K562 (cell line): ENCODE data around the gene PLEKHH2. TPM values are rescaled to one million over a fixed set of nuclear protein-coding genes. Genes with fewer than 3 reads are reported as not detected.

ENCODE experiments used
- ATAC-seq: fragments of 200-7000 bp; cut with Tn5 transposase; 3 replicates; pipeline ENCODE4 v1.9.1; 2020; ENCODE audit warnings: moderate library complexity
- BruUV-seq: library from RNA; stranded (reverse); fragments of 400-500 nt; replicated peaks from 2 replicates; lab custom pipeline; 2021; lab: Mats Ljungman, UMichigan
- CTCF ChIA-PET: fragments of 300-600 bp; formaldehyde crosslinking; extraction: SDS; loops from one replicate; lab custom pipeline; 2021; ENCODE audit warnings: low intra/inter-chr PET ratio; lab: Yijun Ruan, JAX
- POLR2A ChIA-PET: fragments of 300-600, 350-650 bp; sonication (Branson Sonifier 250); formaldehyde crosslinking; extraction: SDS; loops from one replicate; lab custom pipeline; 2021; ENCODE audit warnings: antibody characterized with exemption, inconsistent platforms; lab: Yijun Ruan, JAX
- DNase-seq, 4 experiments: peaks; one replicate each; pipeline versions ENCODE4 v3.0.0 to v3.0.0-alpha.2; 2011 to 2018; ENCODE audit warnings: low spot score in 3 of 4, mixed read lengths in 3 of 4; ENCODE audit errors: extremely low read depth in 1 of 4
- FAIRE-seq: peaks from 2 replicates; lab custom pipeline; 2011; peaks lifted over from hg19 to GRCh38; lab: Jason Lieb, UNC
- H2AFZ ChIP-seq: 2 replicates; pipeline ENCODE4 v1.6.0; 2011; ENCODE audit warnings: low read depth, low read length, control low read depth, inconsistent platforms
- H3K27ac ChIP-seq: fragments of 200-600 bp; 3 replicates; pipeline ENCODE4 v1.8.0; 2011; ENCODE audit warnings: low read depth, mild to moderate bottlenecking, control low read depth, inconsistent platforms, low read length, moderate library complexity, mixed read lengths; ENCODE audit errors: extremely low read depth
- H3K27me3 ChIP-seq, 2 experiments: fragments of 300-600 bp in 1 of 2; 2 replicates in 1 of 2; 3 replicates in 1 of 2; pipeline versions ENCODE4 v1.6.0 to v1.8.0; 2011; ENCODE audit warnings: inconsistent platforms in 2 of 2, low read length in 2 of 2, mild to moderate bottlenecking in 1 of 2, mixed read lengths in 1 of 2, moderate library complexity in 1 of 2; ENCODE audit not compliant: control insufficient read depth in 2 of 2, insufficient read depth in 2 of 2
- H3K36me3 ChIP-seq: fragments of 300-600 bp; 3 replicates; pipeline ENCODE4 v1.8.0; 2011; ENCODE audit warnings: mild to moderate bottlenecking, low read length, inconsistent platforms; ENCODE audit not compliant: control insufficient read depth, insufficient read depth
- H3K4me1 ChIP-seq, 2 experiments: fragments of 200-600 bp in 1 of 2; replicated peaks in 1 of 2; 2 replicates in 1 of 2; 3 replicates in 1 of 2; pipeline versions ENCODE4 v1.5.1 to v1.8.0; 2011; ENCODE audit warnings: inconsistent platforms in 2 of 2, low read length in 2 of 2, mild to moderate bottlenecking in 1 of 2, mixed read lengths in 1 of 2, moderate library complexity in 1 of 2; ENCODE audit not compliant: control insufficient read depth in 2 of 2, insufficient read depth in 2 of 2
- H3K4me2 ChIP-seq: 2 replicates; pipeline ENCODE4 v1.6.1; 2011; ENCODE audit warnings: low read length, control low read depth, inconsistent platforms, mixed read lengths; ENCODE audit not compliant: insufficient read depth
- H3K4me3 ChIP-seq: fragments of 200-600 bp; sonication (generic), shearing (Covaris generic); 2 replicates; pipeline ENCODE4 v1.5.1; 2016; ENCODE audit warnings: control low read depth, inconsistent platforms
- H3K79me2 ChIP-seq: fragments of 200-600 bp; 3 replicates; pipeline ENCODE4 v1.8.0; 2011; ENCODE audit warnings: low read length, inconsistent platforms; ENCODE audit not compliant: control insufficient read depth, insufficient read depth
- H3K9ac ChIP-seq, 2 experiments: 2 replicates each; pipeline versions ENCODE4 v1.6.0 to v1.6.1; 2011; ENCODE audit warnings: low read depth in 2 of 2, low read length in 2 of 2, control low read depth in 1 of 2, inconsistent platforms in 1 of 2, mild to moderate bottlenecking in 1 of 2, mixed read lengths in 1 of 2; ENCODE audit not compliant: insufficient read depth in 1 of 2
- H3K9me1 ChIP-seq: one replicate; pipeline ENCODE4 v1.6.0; 2011; ENCODE audit warnings: inconsistent platforms, mild to moderate bottlenecking, low read length, moderate library complexity; ENCODE audit not compliant: control insufficient read depth, insufficient read depth
- H3K9me3 ChIP-seq: replicated peaks from 2 replicates; pipeline ENCODE4 v1.5.1; 2011; ENCODE audit warnings: low read depth, low read length, inconsistent platforms; ENCODE audit not compliant: control insufficient read depth, insufficient read depth
- H4K20me1 ChIP-seq: replicated peaks from 2 replicates; pipeline ENCODE4 v1.6.1; 2011; ENCODE audit warnings: low read length, inconsistent platforms, mixed read lengths; ENCODE audit not compliant: control insufficient read depth, insufficient read depth
- CBFA2T3 ChIP-seq: fragments of 450-650 bp; IDR thresholded peaks from 2 replicates; pipeline ENCODE4 v1.6.1; 2017
- CBX3 ChIP-seq, 2 experiments: IDR thresholded peaks; 1 replicate in 1 of 2; 2 replicates in 1 of 2; pipeline ENCODE4 v1.6.1; 2012; ENCODE audit warnings: inconsistent platforms in 2 of 2, low read length in 2 of 2, borderline replicate concordance in 1 of 2, control low read depth in 1 of 2
- CXXC5 ChIP-seq: fragments of 250-450 bp; sonication (Bioruptor Pico); IDR thresholded peaks from 2 replicates; pipeline ENCODE4 v1.8.0; 2022; ENCODE audit warnings: inconsistent platforms, mild to moderate bottlenecking, moderate library complexity
- DPF2 ChIP-seq: fragments of 450-650 bp; IDR thresholded peaks from 2 replicates; pipeline ENCODE4 v1.6.1; 2016
- FOSL1 ChIP-seq: fragments of 200-800 bp; sonication (Bioruptor generic); conservative IDR thresholded peaks from 2 replicates; pipeline ENCODE4 v1.6.1; 2016; ENCODE audit warnings: missing genetic modification characterization, missing compliant biosample characterization
- FOXP1 ChIP-seq: sonication (generic); formaldehyde crosslinking; IDR thresholded peaks from 2 replicates; pipeline ENCODE4 v1.8.0; 2022; ENCODE audit warnings: mild to moderate bottlenecking, missing genetic modification reagents
- GABPB2 ChIP-seq: fragments of 250-450 bp; sonication (Bioruptor Pico); conservative IDR thresholded peaks from 2 replicates; pipeline ENCODE4 v1.5.1; 2021; ENCODE audit warnings: mild to moderate bottlenecking
- GATAD2B ChIP-seq: fragments of 450-650 bp; IDR thresholded peaks from 2 replicates; pipeline ENCODE4 v1.6.1; 2017; ENCODE audit warnings: mild to moderate bottlenecking, borderline replicate concordance
- HIVEP1 ChIP-seq: fragments of 250-450 bp; sonication (Bioruptor Pico); IDR thresholded peaks from 2 replicates; pipeline ENCODE4 v1.4.0; 2020; ENCODE audit warnings: mild to moderate bottlenecking
- HMGN3 ChIP-seq: IDR thresholded peaks from 2 replicates; pipeline ENCODE4 v1.6.1; 2011; ENCODE audit warnings: borderline replicate concordance, low read depth, mild to moderate bottlenecking, mixed read lengths, low read length; ENCODE audit not compliant: insufficient read length; ENCODE audit errors: extremely low read depth
- HNRNPH1 ChIP-seq: fragments of 200-400 bp; formaldehyde crosslinking; optimal IDR thresholded peaks from 2 replicates; pipeline ENCODE3; 2017; ENCODE audit warnings: low read depth, mild to moderate bottlenecking, low read length, moderate library complexity
- MAZ ChIP-seq, 2 experiments: fragments of 450-650 bp in 1 of 2; sonication (generic) in 1 of 2; formaldehyde crosslinking; IDR thresholded peaks in 1 of 2; conservative IDR thresholded peaks in 1 of 2; 2 replicates each; pipeline versions ENCODE4 v1.4.0 to v1.5.0; 2020; ENCODE audit warnings: mild to moderate bottlenecking in 1 of 2, missing genetic modification reagents in 1 of 2
- NR3C1 ChIP-seq: sonication (generic); formaldehyde crosslinking; IDR thresholded peaks from 2 replicates; pipeline ENCODE4 v1.8.1; 2022; ENCODE audit warnings: missing genetic modification reagents
- PBX2 ChIP-seq, 2 experiments: IDR thresholded peaks in 1 of 2; conservative IDR thresholded peaks in 1 of 2; 2 replicates each; pipeline ENCODE4 v1.6.1; 2016; ENCODE audit warnings: low read depth in 2 of 2, mild to moderate bottlenecking in 1 of 2, missing compliant biosample characterization in 1 of 2, missing genetic modification characterization in 1 of 2, moderate library complexity in 1 of 2
- PHB ChIP-seq: fragments of 250-450 bp; sonication (Bioruptor Pico); IDR thresholded peaks from 2 replicates; pipeline ENCODE4 v1.5.0; 2021
- PML ChIP-seq: IDR thresholded peaks from 2 replicates; pipeline ENCODE4 v1.6.1; 2012; ENCODE audit warnings: low read length, inconsistent platforms
- POLR2AphosphoS5 ChIP-seq: IDR thresholded peaks from 2 replicates; pipeline ENCODE4 v1.6.1; 2011; ENCODE audit warnings: mild to moderate bottlenecking, low read depth, low read length, moderate library complexity; ENCODE audit not compliant: control insufficient read depth, insufficient read depth
- POLR3G ChIP-seq: IDR thresholded peaks from 2 replicates; pipeline ENCODE4 v1.6.1; 2011; ENCODE audit not compliant: insufficient read length, insufficient replicate concordance; ENCODE audit errors: extremely low read depth
- RAD51 ChIP-seq: fragments of 450-650 bp; IDR thresholded peaks from 2 replicates; pipeline ENCODE4 v1.7.1; 2016; ENCODE audit warnings: low read depth, mild to moderate bottlenecking, borderline replicate concordance
- THRAP3 ChIP-seq: fragments of 450-650 bp; IDR thresholded peaks from 2 replicates; pipeline ENCODE4 v1.6.1; 2016; ENCODE audit warnings: mild to moderate bottlenecking, inconsistent platforms, borderline replicate concordance
- U2AF1 ChIP-seq: fragments of 200-400 bp; formaldehyde crosslinking; optimal IDR thresholded peaks from 2 replicates; pipeline ENCODE3; 2017; ENCODE audit warnings: mild to moderate bottlenecking, low read depth, low read length, moderate library complexity
- ZBTB7A ChIP-seq: IDR thresholded peaks from 2 replicates; pipeline ENCODE4 v1.6.1; 2011; ENCODE audit warnings: low read depth, mild to moderate bottlenecking, low read length, moderate library complexity, borderline replicate concordance; ENCODE audit not compliant: control insufficient read depth
- ZNF316 ChIP-seq: fragments of 450-650 bp; IDR thresholded peaks from 2 replicates; pipeline ENCODE4 v1.6.1; 2016
- WGBS: fragments of 100-300 bp; shearing (Covaris generic); methylation state at CpG from one replicate; pipeline ENCODE4 v1.1.6; 2016; ENCODE audit warnings: low coverage, mixed read lengths; ENCODE audit not compliant: insufficient coverage; ENCODE audit errors: missing lambda C conversion rate; 5-methylcytosine and 5-hydroxymethylcytosine counted together
- in situ Hi-C: fragments of 300-500 bp; cut with MboI; formaldehyde crosslinking; loops from 4 replicates; pipeline ENCODE4 v1.15.0; 2018; ENCODE audit warnings: inconsistent platforms, mixed read lengths
- intact Hi-C: fragments of 100-400 bp; cut with micrococcal nuclease; formaldehyde crosslinking; loops from 2 replicates; pipeline ENCODE4 v1.14.2; 2022
- polyA plus RNA-seq, 8 experiments: library from polyadenylated mRNA; depleted of rRNA in 4 of 8; stranded (reverse) in 5 of 8; unstranded in 3 of 8; fragments of >200 nt; fragmentation: Nextera tagmentation in 2 of 8; fragmentation: Illumina TruSeq in 1 of 8; extraction: Ambion mirVana in 2 of 8; extraction: Trizol in 1 of 8; gene quantifications; 2 replicates each; pipeline versions ENCODE4 v1.2.1 to v1.2.3, GENCODE V29; 2011 to 2014; ENCODE audit warnings: inconsistent platforms in 1 of 8, missing spikeins in 1 of 8
- total RNA-seq, 7 experiments: library from RNA; depleted of rRNA in 6 of 7; stranded (reverse); fragments of >200 nt in 6 of 7; fragmentation: Illumina TruSeq in 2 of 7; extraction: Trizol in 2 of 7; gene quantifications; 2 replicates each; pipeline versions ENCODE4 v1.2.1 to v1.2.3, GENCODE V29; 2011 to 2021; ENCODE audit warnings: low replicate concordance in 1 of 7

Gene PLEKHH2
- total and polyA plus RNA-seq, 9 of the 15 experiments (the other 6 are each of a cell fraction or from before 2014, with no cell fraction given) = 0.77 to 13.5 (median 2.7) TPM

- POLR2A ChIA-PET = interaction anchor here (1.4 kb wide), 1 partner anchor 10 kb away, joined by 4 read pairs; no protein-coding TSS in a partner anchor
- WGBS = 8% methylated on average over 2 of the region's 2 CpGs
- H3K79me2 ChIP-seq = no peaks in the 10 kb centered on the region
- no peak for FAIRE-seq
- DNase-seq = no peak
- no peak overlapping the region for H3K9ac ChIP-seq
- intact Hi-C loops (no loop called here), in situ Hi-C loops (no loop called here)
- no peak overlapping the region for H3K27ac ChIP-seq
- H4K20me1 ChIP-seq = no peaks in the 10 kb centered on the region
- no peak overlapping the region for H3K4me2 ChIP-seq
- H3K9me3 ChIP-seq = no peaks in the 10 kb centered on the region
- BruUV-seq = no TSS peak
- H3K27me3 ChIP-seq = no peaks in the 10 kb centered on the region
- no peaks in the 10 kb centered on the region; a peak in 1 of 5 replicates for H3K4me1 ChIP-seq
- no peak overlapping the region for H2AFZ ChIP-seq
- H3K36me3 ChIP-seq = no peaks in the 10 kb centered on the region
- CTCF ChIA-PET = no interaction called here
- H3K9me1 ChIP-seq = no peaks in the 10 kb centered on the region
- ATAC-seq = peak; percentile 45; the same call in 1 of the 3 replicates
- no peak overlapping the region for H3K4me3 ChIP-seq
- TF ChIP-seq POLR2AphosphoS5 = 0 out of 2 replicates have a peak, but pooled peaks have one; percentile 30
- no peak for TF ChIP-seq NR3C1 (CRISPR knock-in tag)
- no peak for TF ChIP-seq ZBTB7A
- TF ChIP-seq PBX2 (CRISPR knock-in tag; IDR thresholded peaks at IDR 0.05; ENCODE audit: low read depth) = no peak
- peak; percentile 67 for TF ChIP-seq PBX2 (tag; conservative IDR thresholded peaks at IDR 0.05; ENCODE audit: low read depth)
- TF ChIP-seq HNRNPH1 = no peak
- no peak for TF ChIP-seq MAZ (CRISPR knock-in tag; conservative IDR thresholded peaks at IDR 0.05 in 1 of 2, IDR thresholded peaks at IDR 0.05 in 1 of 2)
- TF ChIP-seq DPF2 = peak; percentile 21; the same call in 1 of the 2 replicates
- no peak for TF ChIP-seq U2AF1
- TF ChIP-seq FOSL1 (tag) = no peak
- no peak for TF ChIP-seq PHB
- TF ChIP-seq CBFA2T3 = peak; percentile 73
- TF ChIP-seq HMGN3 = no peak
- no peak for TF ChIP-seq THRAP3
- no peak for TF ChIP-seq GABPB2
- TF ChIP-seq PML = 0 out of 2 replicates have a peak, but pooled peaks have one; percentile 22
- no peak for TF ChIP-seq GATAD2B
- no peak for TF ChIP-seq RAD51
- no peak for TF ChIP-seq CXXC5 (CRISPR knock-in tag)
- no peak for TF ChIP-seq CBX3 (IDR thresholded peaks at IDR 0.05; ENCODE audit: borderline replicate concordance in 1 of 2, low read length in 2 of 2)
- no peak for TF ChIP-seq HIVEP1 (CRISPR knock-in tag)
- TF ChIP-seq ZNF316 = no peak
- no peak for TF ChIP-seq POLR3G
- no peak for TF ChIP-seq FOXP1 (CRISPR knock-in tag)
These were observed 173.4 kb downstream of the PLEKHH2 start for GRCh38 chr2:43810452-43810851.
